Testis (tissue), 2 donors: Measurements from ENCODE around the gene TMEM18.

Source experiments
- CTCF ChIP-seq, 3 experiments: fragments of 450-650 bp in 2 of 3; fragments of 200-600 bp in 1 of 3; sonication (generic) in 1 of 3; IDR thresholded peaks; one replicate each; pipeline ENCODE4 v1.5.1; 2016 to 2019; ENCODE audit warnings: antibody characterized with exemption in 3 of 3, mild to moderate bottlenecking in 2 of 3, moderate library complexity in 1 of 3
- POLR2A ChIP-seq: fragments of 450-650 bp; IDR thresholded peaks from one replicate; pipeline ENCODE4 v1.6.1; 2017; ENCODE audit warnings: antibody characterized with exemption, mild to moderate bottlenecking, moderate library complexity

- no peak for TF ChIP-seq CTCF (IDR thresholded peaks at IDR 0.05)
- no peak for TF ChIP-seq POLR2A
Measured at GRCh38 chr2:643761-644160, 33.4 kb downstream of the TMEM18 start.
